ENCODE measurements around the gene DCAF8L1. TPM values are rescaled to one million over a fixed set of nuclear protein-coding genes. Genes with fewer than 3 reads are reported as not detected.
"Not testable (repeated sequence)": the region's sequence is repeated elsewhere in the genome, so short reads cannot be mapped to it uniquely, and the experiment has no call there.

Gene DCAF8L1
- total RNA-seq, 1 donor from 2014 or later, result not detected

DNA sequence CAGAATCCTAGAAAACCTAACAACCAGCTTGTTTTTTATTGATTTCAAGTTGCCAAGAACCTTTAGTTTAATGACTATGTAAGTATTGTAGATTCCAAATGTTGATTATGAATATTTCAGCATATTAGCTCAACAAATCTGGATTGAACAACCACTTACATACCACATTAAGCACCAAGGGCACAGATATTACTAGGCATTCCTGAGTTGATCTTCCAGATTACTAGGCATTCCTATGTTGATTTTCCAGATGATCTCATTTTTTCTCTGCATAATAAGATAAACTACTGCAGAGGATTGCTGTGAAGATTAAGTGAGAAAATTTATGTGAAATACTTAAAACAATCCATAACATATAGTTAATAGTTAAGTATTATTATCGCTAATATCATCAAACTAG, 17.4 kb upstream of the DCAF8L1 start:
- Mint-ChIP-seq H3K9me3 (ENCODE audit: unreplicated experiment) (no peaks in the 10 kb centered on the region), H3K27ac (ENCODE audit: unreplicated experiment) (no peak overlapping the region), H3K4me3 (ENCODE audit: unreplicated experiment) (no peak overlapping the region), H3K36me3 (ENCODE audit: low read depth, unreplicated experiment) (no peaks in the 10 kb centered on the region), H3K4me1 (ENCODE audit: unreplicated experiment) (no peaks in the 10 kb centered on the region), H3K27me3 (ENCODE audit: unreplicated experiment) (no peaks in the 10 kb centered on the region)
- no peak for DNase-seq (ENCODE audit: low spot score)
- TF ChIP-seq, protein P1, sequence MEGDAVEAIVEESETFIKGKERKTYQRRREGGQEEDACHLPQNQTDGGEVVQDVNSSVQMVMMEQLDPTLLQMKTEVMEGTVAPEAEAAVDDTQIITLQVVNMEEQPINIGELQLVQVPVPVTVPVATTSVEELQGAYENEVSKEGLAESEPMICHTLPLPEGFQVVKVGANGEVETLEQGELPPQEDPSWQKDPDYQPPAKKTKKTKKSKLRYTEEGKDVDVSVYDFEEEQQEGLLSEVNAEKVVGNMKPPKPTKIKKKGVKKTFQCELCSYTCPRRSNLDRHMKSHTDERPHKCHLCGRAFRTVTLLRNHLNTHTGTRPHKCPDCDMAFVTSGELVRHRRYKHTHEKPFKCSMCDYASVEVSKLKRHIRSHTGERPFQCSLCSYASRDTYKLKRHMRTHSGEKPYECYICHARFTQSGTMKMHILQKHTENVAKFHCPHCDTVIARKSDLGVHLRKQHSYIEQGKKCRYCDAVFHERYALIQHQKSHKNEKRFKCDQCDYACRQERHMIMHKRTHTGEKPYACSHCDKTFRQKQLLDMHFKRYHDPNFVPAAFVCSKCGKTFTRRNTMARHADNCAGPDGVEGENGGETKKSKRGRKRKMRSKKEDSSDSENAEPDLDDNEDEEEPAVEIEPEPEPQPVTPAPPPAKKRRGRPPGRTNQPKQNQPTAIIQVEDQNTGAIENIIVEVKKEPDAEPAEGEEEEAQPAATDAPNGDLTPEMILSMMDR (IDR thresholded peaks at IDR 0.05; ENCODE audit: unreplicated experiment), result no peak

- Mint-ChIP-seq H3K9me3 (ENCODE audit: unreplicated experiment) (no peaks in the 10 kb centered on the region), H3K27ac (ENCODE audit: unreplicated experiment) (no peak overlapping the region), H3K36me3 (ENCODE audit: low read depth, unreplicated experiment) (no peaks in the 10 kb centered on the region), H3K4me1 (ENCODE audit: unreplicated experiment) (no peaks in the 10 kb centered on the region), H3K27me3 (ENCODE audit: unreplicated experiment) (no peaks in the 10 kb centered on the region), H3K4me3 (ENCODE audit: unreplicated experiment) (no peak overlapping the region)
- TF ChIP-seq, protein P1 (IDR thresholded peaks at IDR 0.05; ENCODE audit: unreplicated experiment), result no peak
- no peak for DNase-seq (ENCODE audit: low spot score)
These were observed 16.4 kb upstream of the DCAF8L1 start for GRCh38 chrX:27997622-27998021.

GRCh38 chrX:27996132-27996531, 14.9 kb upstream of the DCAF8L1 start:
- Mint-ChIP-seq H3K9me3 (ENCODE audit: unreplicated experiment) (no peaks in the 10 kb centered on the region), H3K27ac (ENCODE audit: unreplicated experiment) (no peak overlapping the region), H3K36me3 (ENCODE audit: low read depth, unreplicated experiment) (no peaks in the 10 kb centered on the region), H3K4me3 (ENCODE audit: unreplicated experiment) (no peak overlapping the region), H3K27me3 (ENCODE audit: unreplicated experiment) (no peaks in the 10 kb centered on the region), H3K4me1 (ENCODE audit: unreplicated experiment) (no peaks in the 10 kb centered on the region)
- TF ChIP-seq, protein P1 (IDR thresholded peaks at IDR 0.05; ENCODE audit: unreplicated experiment), result no peak
- DNase-seq (ENCODE audit: low spot score), result no peak

DNA sequence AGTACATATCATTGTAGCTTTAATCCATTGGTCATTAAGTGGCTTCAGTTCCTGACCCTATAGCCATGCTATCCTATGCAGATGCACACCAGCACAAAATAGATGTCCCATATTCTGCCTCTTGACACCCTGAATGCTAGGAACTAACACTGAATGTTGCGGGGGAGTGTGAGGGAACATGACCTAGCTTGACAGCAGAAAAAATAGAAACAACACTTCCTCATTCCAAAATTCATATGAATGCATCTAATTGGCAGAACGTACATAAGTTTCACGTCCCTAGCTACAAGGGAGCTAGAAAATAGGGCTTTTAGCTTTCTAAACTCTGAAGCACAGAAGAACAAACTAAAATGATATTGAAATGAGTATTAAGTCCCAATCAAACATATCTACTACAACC, 14.4 kb upstream of the DCAF8L1 start:
- no peak for DNase-seq (ENCODE audit: low spot score)
- no peaks in the 10 kb centered on the region for H3K9me3 Mint-ChIP-seq (ENCODE audit: unreplicated experiment)
- H3K27me3 Mint-ChIP-seq (ENCODE audit: unreplicated experiment), result no peaks in the 10 kb centered on the region
- H3K4me1 Mint-ChIP-seq (ENCODE audit: unreplicated experiment), result no peaks in the 10 kb centered on the region
- TF ChIP-seq, protein P1 (IDR thresholded peaks at IDR 0.05; ENCODE audit: unreplicated experiment), result no peak
- H3K36me3 Mint-ChIP-seq (ENCODE audit: low read depth, unreplicated experiment), result no peaks in the 10 kb centered on the region
- no peak overlapping the region for H3K27ac Mint-ChIP-seq (ENCODE audit: unreplicated experiment)
- H3K4me3 Mint-ChIP-seq (ENCODE audit: unreplicated experiment), result no peak overlapping the region

- no peak for DNase-seq (ENCODE audit: low spot score)
- Mint-ChIP-seq H3K4me3 (ENCODE audit: unreplicated experiment) (no peak overlapping the region), H3K4me1 (ENCODE audit: unreplicated experiment) (no peaks in the 10 kb centered on the region), H3K36me3 (ENCODE audit: low read depth, unreplicated experiment) (no peaks in the 10 kb centered on the region), H3K27me3 (ENCODE audit: unreplicated experiment) (no peaks in the 10 kb centered on the region), H3K9me3 (ENCODE audit: unreplicated experiment) (no peaks in the 10 kb centered on the region), H3K27ac (ENCODE audit: unreplicated experiment) (no peak overlapping the region)
- TF ChIP-seq, protein P1 (IDR thresholded peaks at IDR 0.05; ENCODE audit: unreplicated experiment), result no peak
These were observed 6.8 kb upstream of the DCAF8L1 start for GRCh38 chrX:27987862-27988646.

DNA sequence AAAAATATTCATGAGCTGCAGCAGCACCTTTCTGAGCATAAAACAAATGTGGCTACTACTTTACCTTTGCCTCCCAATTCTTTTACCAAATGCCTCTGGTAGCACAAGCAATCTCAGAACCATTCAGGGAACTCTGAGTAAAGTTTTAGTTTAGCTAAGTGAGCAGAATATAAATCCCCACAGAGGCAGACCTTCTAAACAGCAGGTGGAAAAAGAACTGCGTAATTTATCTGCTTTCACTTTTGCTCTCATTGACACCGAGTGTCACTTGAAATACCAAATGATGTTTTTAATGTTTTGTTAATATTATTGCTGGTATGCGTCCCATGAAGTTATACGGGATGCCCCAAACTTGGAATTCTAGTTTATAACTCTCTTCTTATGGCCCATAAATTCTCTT, 4.3 kb downstream of the DCAF8L1 start:
- H3K4me1 Mint-ChIP-seq (ENCODE audit: unreplicated experiment); H3K27ac Mint-ChIP-seq (ENCODE audit: unreplicated experiment); H3K4me3 Mint-ChIP-seq (ENCODE audit: unreplicated experiment); H3K27me3 Mint-ChIP-seq (ENCODE audit: unreplicated experiment); DNase-seq (ENCODE audit: low spot score); H3K36me3 Mint-ChIP-seq (ENCODE audit: low read depth, unreplicated experiment); H3K9me3 Mint-ChIP-seq (ENCODE audit: unreplicated experiment): not testable (repeated sequence)

All from endothelial cell (in vitro differentiated cells).